Natural killer cell (primary cell): ENCODE results near the gene HGD. TPM values are rescaled to one million over a fixed set of nuclear protein-coding genes. Genes with fewer than 3 reads are reported as not detected.

ENCODE experiments used
- ATAC-seq, 3 donors: fragments of 150-1000 bp in 2 of 3; fragments of 200-7000 bp in 1 of 3; cut with Tn5 transposase; 1 replicate in 1 of 3; 2 replicates in 2 of 3; pipeline ENCODE4 v1.10.0; 2021; ENCODE audit warnings: mild to moderate bottlenecking in 2 of 3, moderate library complexity in 2 of 3
- DNase-seq, 2 donors: peaks; one replicate each; pipeline versions ENCODE4 v3.0.0 to v3.0.0-alpha.2; 2013 to 2021; ENCODE audit warnings: mixed read lengths in 1 of 2
- H3K27ac ChIP-seq: one replicate; pipeline ENCODE4 v1.5.1; 2013; ENCODE audit warnings: mild to moderate bottlenecking, low read length
- H3K27me3 ChIP-seq: one replicate; pipeline ENCODE4 v1.6.1; 2013; ENCODE audit warnings: low read length; ENCODE audit not compliant: control insufficient read depth, insufficient read depth
- H3K36me3 ChIP-seq: one replicate; pipeline ENCODE4 v1.6.1; 2013; ENCODE audit warnings: low read length; ENCODE audit not compliant: control insufficient read depth, insufficient read depth
- H3K4me1 ChIP-seq: one replicate; pipeline ENCODE4 v1.6.1; 2013; ENCODE audit warnings: low read length; ENCODE audit not compliant: control insufficient read depth, insufficient read depth
- H3K4me3 ChIP-seq: one replicate; pipeline ENCODE4 v1.5.1; 2013; ENCODE audit warnings: low read length
- H3K9me3 ChIP-seq: one replicate; pipeline ENCODE4 v1.6.1; 2013; ENCODE audit warnings: low read length; ENCODE audit not compliant: control insufficient read depth, insufficient read depth
- H3K27ac Mint-ChIP-seq, 2 donors: one replicate each; pipeline ENCODE4 v1.8.0; 2022; ENCODE audit warnings: mild to moderate bottlenecking in 2 of 2, mixed read lengths in 2 of 2, moderate library complexity in 1 of 2
- H3K27me3 Mint-ChIP-seq, 2 donors: one replicate each; pipeline ENCODE4 v1.8.0; 2022; ENCODE audit warnings: low read depth in 2 of 2, mixed read lengths in 2 of 2
- H3K36me3 Mint-ChIP-seq: one replicate; pipeline ENCODE4 v1.8.0; 2022; ENCODE audit warnings: mixed read lengths
- H3K4me1 Mint-ChIP-seq, 2 donors: one replicate each; pipeline ENCODE4 v1.8.0; 2022; ENCODE audit warnings: mixed read lengths in 2 of 2
- H3K4me3 Mint-ChIP-seq: one replicate; pipeline ENCODE4 v1.8.0; 2022; ENCODE audit warnings: mild to moderate bottlenecking, moderate library complexity, mixed read lengths
- H3K9me3 Mint-ChIP-seq, 2 donors: one replicate each; pipeline ENCODE4 v1.8.0; 2022; ENCODE audit warnings: mixed read lengths in 2 of 2
- CTCF ChIP-seq: fragments of 200-600 bp; IDR thresholded peaks from one replicate; pipeline ENCODE4 v1.8.0; 2022; ENCODE audit warnings: antibody characterized with exemption
- WGBS: methylation state at CpG from one replicate; pipeline ENCODE4 v1.1.7; 2013; ENCODE audit warnings: missing lambda C conversion rate; ENCODE audit not compliant: insufficient coverage; 5-methylcytosine and 5-hydroxymethylcytosine counted together
- intact Hi-C: fragments of 100-400 bp; cut with micrococcal nuclease; formaldehyde crosslinking; loops from one replicate; pipeline ENCODE4 v1.14.2; 2022
- total RNA-seq, 4 donors: library from RNA; stranded (reverse); fragments of 120-200 nt in 1 of 4; gene quantifications; one replicate each; pipeline versions ENCODE4 v1.2.3 to v1.2.4, GENCODE V29; 2013 to 2022

HGD gene
- total RNA-seq, 3 donors from 2014 or later (not counting 1 experiment from before 2014, with no cell fraction given), result 0.80 to 4.0 (median 2.5) TPM

GRCh38 chr3:120604382-120604781 is 77.7 kb downstream of the HGD start:
- Mint-ChIP-seq H3K27ac (no peak overlapping the region), H3K4me1 (peaks cover 0 to 7% of the 10 kb centered on the region in 2 donors), H3K9me3 (no peaks in the 10 kb centered on the region), H3K4me3 (no peak overlapping the region), H3K36me3 (peaks cover 19% of the 10 kb centered on the region), H3K27me3 (peaks cover 5 to 6% of the 10 kb centered on the region in 2 donors)
- peaks cover 21% of the 10 kb centered on the region for H3K36me3 ChIP-seq
- H3K9me3 ChIP-seq, result no peaks in the 10 kb centered on the region
- H3K4me3 ChIP-seq, result no peak overlapping the region
- DNase-seq, result no peak
- no peaks in the 10 kb centered on the region for H3K27me3 ChIP-seq
- no peak overlapping the region for H3K27ac ChIP-seq
- no peak for ATAC-seq
- no peak for TF ChIP-seq CTCF
- no peaks in the 10 kb centered on the region for H3K4me1 ChIP-seq
- intact Hi-C loops, result no loop called here

GRCh38 chr3:120602682-120603081 is 79.4 kb downstream of the HGD start:
- DNase-seq (no peak), ATAC-seq (no peak)
- Mint-ChIP-seq H3K9me3 (no peaks in the 10 kb centered on the region), H3K4me3 (no peak overlapping the region), H3K4me1 (peaks cover 0 to 7% of the 10 kb centered on the region in 2 donors), H3K27me3 (no peaks in the 10 kb centered on the region), H3K27ac (peak overlapping the region; percentile 22 to 33), H3K36me3 (peaks cover 19% of the 10 kb centered on the region)
- Histone ChIP-seq H3K4me3 (no peak overlapping the region), H3K27me3 (no peaks in the 10 kb centered on the region), H3K9me3 (no peaks in the 10 kb centered on the region), H3K27ac (no peak overlapping the region), H3K36me3 (peaks cover 32% of the 10 kb centered on the region), H3K4me1 (no peaks in the 10 kb centered on the region)
- TF ChIP-seq CTCF, result no peak
- 96% methylated on average over 2 of the region's 2 CpGs for WGBS
- intact Hi-C loops, result no loop called here

- H3K4me3 ChIP-seq, result no peak overlapping the region
- no peak overlapping the region for H3K4me3 Mint-ChIP-seq
Observed at GRCh38 chr3:120601554-120601953, 80.5 kb downstream of the HGD start.

More at GRCh38 chr3:120601554-120601953, 80.5 kb downstream of the HGD start:
- no peak for ATAC-seq
- no peak for DNase-seq
- no peaks in the 10 kb centered on the region for H3K9me3 Mint-ChIP-seq
- no peak for TF ChIP-seq CTCF
- WGBS, result 100% methylated on average over 3 of the region's 4 CpGs
- no peaks in the 10 kb centered on the region for H3K27me3 ChIP-seq
- peaks cover 19% of the 10 kb centered on the region for H3K36me3 Mint-ChIP-seq
- H3K36me3 ChIP-seq, result peaks cover 32% of the 10 kb centered on the region
- H3K4me1 Mint-ChIP-seq, result peaks cover 0 to 7% of the 10 kb centered on the region in 2 donors
- no peaks in the 10 kb centered on the region for H3K9me3 ChIP-seq
- intact Hi-C loops, result no loop called here
- H3K27ac Mint-ChIP-seq, result no peak overlapping the region
- H3K27ac ChIP-seq, result no peak overlapping the region
- H3K27me3 Mint-ChIP-seq, result no peaks in the 10 kb centered on the region
- no peaks in the 10 kb centered on the region for H3K4me1 ChIP-seq
